ENCODE results near the gene MMP20. TPM values are rescaled to one million over a fixed set of nuclear protein-coding genes. Genes with fewer than 3 reads are reported as not detected.

MMP20 gene
- polyA plus RNA-seq, 1 of the 3 experiments (the other 2 are of a cell fraction), result not detected

GRCh38 chr11:102623998-102624397, 1.1 kb downstream of the MMP20 start:
- H3K9me3 ChIP-seq, result no peaks in the 10 kb centered on the region
- WGBS (ENCODE audit: low lambda C conversion rate), result 49% methylated on average over 7 of the region's 8 CpGs
- no peaks in the 10 kb centered on the region for H4K20me1 ChIP-seq (ENCODE audit: insufficient read depth)
- ChIA-PET CTCF (no interaction called here), POLR2A (no interaction called here)
- no peak overlapping the region for H3K4me3 ChIP-seq (ENCODE audit: low read depth in 2 of 2, low read length in 1 of 2)
- no peaks in the 10 kb centered on the region for H3K4me1 ChIP-seq (ENCODE audit: control insufficient read depth in 1 of 2, insufficient read depth in 2 of 2, low read depth in 1 of 2, low read length in 1 of 2)
- H3K9ac ChIP-seq, result no peak overlapping the region
- DNase-seq, result no peak
- no peaks in the 10 kb centered on the region for H3K9me2 ChIP-seq
- peaks cover under 1% of the 10 kb centered on the region for H3F3A ChIP-seq (replicated peaks; ENCODE audit: insufficient read depth)
- no peak overlapping the region for H3K27ac ChIP-seq (ENCODE audit: low read depth in 2 of 2, low read length in 1 of 2)
- no peaks in the 10 kb centered on the region for H3K27me3 ChIP-seq (ENCODE audit: insufficient read depth)
- H3K4me2 ChIP-seq, result no peak overlapping the region
- TF ChIP-seq SMC3 (IDR thresholded peaks at IDR 0.05; ENCODE audit: low read depth, low read length), result no peak
- no peak for TF ChIP-seq RXRA (IDR thresholded peaks at IDR 0.05; ENCODE audit: borderline replicate concordance, low read depth)
- no peak for TF ChIP-seq ZBTB33 (IDR thresholded peaks at IDR 0.05; ENCODE audit: borderline replicate concordance, low read depth)
- H3K36me3 ChIP-seq (replicated peaks in 1 of 2; ENCODE audit: control insufficient read depth in 1 of 2, insufficient read depth in 2 of 2, low read length in 1 of 2), result no peaks in the 10 kb centered on the region
- no peaks in the 10 kb centered on the region for H3K79me2 ChIP-seq (ENCODE audit: insufficient read depth)
- H2AFZ ChIP-seq (ENCODE audit: low read depth), result no peak overlapping the region

- no peak overlapping the region for H2AFZ ChIP-seq (ENCODE audit: low read depth)
- H3K4me1 ChIP-seq (ENCODE audit: control insufficient read depth in 1 of 2, insufficient read depth in 2 of 2, low read depth in 1 of 2, low read length in 1 of 2), result no peaks in the 10 kb centered on the region
- H3K9me2 ChIP-seq, result no peaks in the 10 kb centered on the region
- H3K9ac ChIP-seq, result no peak overlapping the region
- H3F3A ChIP-seq (replicated peaks; ENCODE audit: insufficient read depth), result peaks cover 8% of the 10 kb centered on the region
- H3K79me2 ChIP-seq (ENCODE audit: insufficient read depth), result no peaks in the 10 kb centered on the region
- H3K9me3 ChIP-seq, result no peaks in the 10 kb centered on the region
- DNase-seq, result no peak
- ChIA-PET CTCF (interaction anchor here (1.1 kb wide), 1 partner anchor 15 kb away, joined by 3 read pairs; no protein-coding TSS in a partner anchor), POLR2A (no interaction called here)
- WGBS (ENCODE audit: low lambda C conversion rate), result 75% methylated on average over 2 of the region's 5 CpGs
- TF ChIP-seq POLR2AphosphoS5 (IDR thresholded peaks at IDR 0.05; ENCODE audit: low read depth, low read length) (no peak), USF1 (IDR thresholded peaks at IDR 0.05; ENCODE audit: borderline replicate concordance, low read depth) (no peak), REST (IDR thresholded peaks at IDR 0.05; ENCODE audit: low read depth, low read length) (no peak), TEAD4 (IDR thresholded peaks at IDR 0.05; ENCODE audit: borderline replicate concordance, insufficient read depth) (no peak)
- H3K27ac ChIP-seq (ENCODE audit: low read depth in 2 of 2, low read length in 1 of 2), result no peak overlapping the region
- H3K4me2 ChIP-seq, result no peak overlapping the region
- H3K36me3 ChIP-seq (replicated peaks in 1 of 2; ENCODE audit: control insufficient read depth in 1 of 2, insufficient read depth in 2 of 2, low read length in 1 of 2), result no peaks in the 10 kb centered on the region
- H3K27me3 ChIP-seq (ENCODE audit: insufficient read depth), result no peaks in the 10 kb centered on the region
- H3K4me3 ChIP-seq (ENCODE audit: low read depth in 2 of 2, low read length in 1 of 2), result no peak overlapping the region
- H4K20me1 ChIP-seq (ENCODE audit: insufficient read depth), result no peaks in the 10 kb centered on the region
Measured at GRCh38 chr11:102623128-102623527, 2.0 kb downstream of the MMP20 start.

Data from SK-N-SH (cell line).